Stimulated activated naive CD8-positive, alpha-beta T cell treated with anti-CD3 and anti-CD28 coated beads, Interleukin-15, Interleukin-2, amounts not matched to agents 100 U/mL and 50 U/mL, for 24 hours (primary cell): Measurements from ENCODE around the gene PIP5K1B.

ENCODE experiments used
- ATAC-seq: fragments of 150-1000 bp; cut with Tn5 transposase; one replicate; pipeline ENCODE4 v1.10.0; 2021
- DNase-seq: peaks from one replicate; pipeline ENCODE4 v3.0.0; 2021

The PIP5K1B gene

GRCh38 chr9:68740561-68740960 lies 35.5 kb downstream of the PIP5K1B start:
- no peak for ATAC-seq
- DNase-seq, result no peak

GRCh38 chr9:68741234-68741633 lies 36.2 kb downstream of the PIP5K1B start:
- ATAC-seq (no peak), DNase-seq (no peak)

- ATAC-seq, result no peak
These were observed 36.8 kb downstream of the PIP5K1B start for GRCh38 chr9:68741704-68742332.

GRCh38 chr9:68742333-68742730 lies 37.3 kb downstream of the PIP5K1B start:
- ATAC-seq, result no peak

More at GRCh38 chr9:68741704-68742332, 36.8 kb downstream of the PIP5K1B start:
- DNase-seq, result no peak

GRCh38 chr9:68744426-68744825 lies 39.4 kb downstream of the PIP5K1B start:
- ATAC-seq (peak; percentile 23), DNase-seq (no peak)

More at GRCh38 chr9:68742333-68742730, 37.3 kb downstream of the PIP5K1B start:
- DNase-seq, result no peak

- DNase-seq (no peak), ATAC-seq (no peak)
These were observed 41.5 kb downstream of the PIP5K1B start for GRCh38 chr9:68746525-68746924.

- DNase-seq (no peak), ATAC-seq (no peak)
These were observed 42.0 kb downstream of the PIP5K1B start for GRCh38 chr9:68747043-68747533.

GRCh38 chr9:68749135-68749534 lies 44.1 kb downstream of the PIP5K1B start:
- ATAC-seq, result no peak
- no peak for DNase-seq

GRCh38 chr9:68749579-68750159 lies 44.6 kb downstream of the PIP5K1B start:
- DNase-seq (no peak), ATAC-seq (no peak)

GRCh38 chr9:68750255-68750654 lies 45.2 kb downstream of the PIP5K1B start:
- ATAC-seq, result no peak

GRCh38 chr9:68750786-68751185 lies 45.7 kb downstream of the PIP5K1B start:
- no peak for DNase-seq

More at GRCh38 chr9:68750255-68750654, 45.2 kb downstream of the PIP5K1B start:
- no peak for DNase-seq

GRCh38 chr9:68751556-68751955 lies 46.5 kb downstream of the PIP5K1B start:
- no peak for ATAC-seq
- no peak for DNase-seq

More at GRCh38 chr9:68750786-68751185, 45.7 kb downstream of the PIP5K1B start:
- ATAC-seq, result no peak

GRCh38 chr9:68755051-68755450 lies 50.0 kb downstream of the PIP5K1B start:
- ATAC-seq, result no peak

GRCh38 chr9:68755752-68756151 lies 50.7 kb downstream of the PIP5K1B start:
- ATAC-seq (no peak), DNase-seq (no peak)

More at GRCh38 chr9:68755051-68755450, 50.0 kb downstream of the PIP5K1B start:
- DNase-seq, result no peak

GRCh38 chr9:68759981-68760673 lies 55.1 kb downstream of the PIP5K1B start:
- DNase-seq, result no peak
- ATAC-seq, result no peak

- ATAC-seq, result no peak
- DNase-seq, result no peak
These were observed 55.8 kb downstream of the PIP5K1B start for GRCh38 chr9:68760674-68761333.

GRCh38 chr9:68762570-68762969 lies 57.5 kb downstream of the PIP5K1B start:
- ATAC-seq, result no peak
- no peak for DNase-seq

- ATAC-seq, result no peak
- no peak for DNase-seq
These were observed 58.1 kb downstream of the PIP5K1B start for GRCh38 chr9:68763104-68763503.

GRCh38 chr9:68768619-68769018 lies 63.6 kb downstream of the PIP5K1B start:
- DNase-seq (no peak), ATAC-seq (no peak)

- no peak for DNase-seq
- ATAC-seq, result no peak
These were observed 64.8 kb downstream of the PIP5K1B start for GRCh38 chr9:68769852-68770251.

GRCh38 chr9:68771376-68771775 lies 66.3 kb downstream of the PIP5K1B start:
- no peak for DNase-seq

GRCh38 chr9:68775003-68775730 lies 70.1 kb downstream of the PIP5K1B start:
- no peak for ATAC-seq
- DNase-seq, result no peak

More at GRCh38 chr9:68771376-68771775, 66.3 kb downstream of the PIP5K1B start:
- ATAC-seq, result no peak
